HT-29 (cell line): ENCODE data around the gene KCNH8. TPM values are rescaled to one million over a fixed set of nuclear protein-coding genes. Genes with fewer than 3 reads are reported as not detected.

Experiments used
- DNase-seq: peaks from one replicate; pipeline ENCODE4 v3.0.0-alpha.2; 2015; ENCODE audit warnings: low spot score
- total RNA-seq: library from RNA; depleted of rRNA; stranded (reverse); fragments of >200 nt; shearing (Covaris generic); gene quantifications from 2 replicates; pipeline ENCODE4 v1.2.3, GENCODE V29; 2014

Gene KCNH8
- total RNA-seq, 1 experiment from 2014 or later: 0.03 TPM

DNA sequence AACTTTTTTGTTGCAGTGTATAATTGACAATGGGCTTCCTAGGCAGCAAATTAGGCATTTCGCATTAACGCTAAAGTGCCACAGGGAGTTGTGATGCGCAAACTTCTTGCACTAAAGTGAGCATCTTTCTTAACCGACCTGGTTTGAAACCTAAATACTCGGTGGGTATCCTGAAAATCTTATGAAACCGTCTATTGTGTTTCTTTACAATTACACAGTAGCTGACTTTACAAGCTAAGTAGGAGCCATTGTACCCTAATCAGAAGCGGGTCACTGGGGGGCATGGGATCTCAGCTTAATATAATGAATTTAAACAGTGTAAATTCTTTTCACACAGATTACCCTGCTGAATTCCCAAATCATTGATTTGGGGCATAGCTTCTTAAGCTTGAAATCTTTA, 328.0 kb downstream of the KCNH8 start:
- no peak for DNase-seq

DNA sequence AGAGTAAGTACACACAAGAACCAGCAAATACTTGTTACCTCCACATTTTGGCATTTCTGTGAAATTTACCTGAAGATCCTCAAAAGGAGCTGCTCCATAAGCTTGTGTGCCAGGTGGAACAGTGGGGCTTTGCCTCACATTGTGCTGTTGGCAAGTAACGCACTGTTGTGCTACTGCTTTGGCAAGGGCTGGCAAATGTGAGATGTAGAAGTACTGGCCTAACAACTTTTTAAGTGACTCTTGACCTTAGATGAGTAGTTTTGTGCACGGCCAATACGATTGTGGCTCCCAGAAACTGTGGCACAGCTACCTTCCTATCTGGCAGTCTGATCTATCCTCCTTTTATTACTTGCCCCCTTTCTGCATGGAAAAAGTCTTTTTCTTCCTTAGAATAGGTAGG, 337.0 kb downstream of the KCNH8 start:
- DNase-seq: no peak

DNA sequence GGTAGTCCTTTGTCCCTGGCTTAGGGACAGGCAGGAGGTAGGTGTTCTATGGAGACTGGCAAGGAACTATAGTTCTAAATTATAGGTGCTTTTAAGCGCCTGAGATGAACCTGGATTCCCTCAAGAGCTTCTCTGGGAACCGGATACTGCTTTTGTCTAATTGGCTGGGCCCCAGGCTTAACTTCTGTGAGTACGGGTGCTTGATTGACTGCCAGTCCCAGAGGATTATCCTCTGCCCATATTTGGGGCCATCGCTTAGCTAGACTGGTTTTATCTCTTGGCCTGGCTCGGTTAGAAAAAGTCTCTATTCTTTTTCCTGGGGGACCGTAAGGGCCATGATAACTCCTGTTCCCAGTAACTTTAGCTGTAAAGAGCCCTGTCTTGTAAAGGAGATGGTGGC, 339.1 kb downstream of the KCNH8 start:
- DNase-seq: no peak

DNA sequence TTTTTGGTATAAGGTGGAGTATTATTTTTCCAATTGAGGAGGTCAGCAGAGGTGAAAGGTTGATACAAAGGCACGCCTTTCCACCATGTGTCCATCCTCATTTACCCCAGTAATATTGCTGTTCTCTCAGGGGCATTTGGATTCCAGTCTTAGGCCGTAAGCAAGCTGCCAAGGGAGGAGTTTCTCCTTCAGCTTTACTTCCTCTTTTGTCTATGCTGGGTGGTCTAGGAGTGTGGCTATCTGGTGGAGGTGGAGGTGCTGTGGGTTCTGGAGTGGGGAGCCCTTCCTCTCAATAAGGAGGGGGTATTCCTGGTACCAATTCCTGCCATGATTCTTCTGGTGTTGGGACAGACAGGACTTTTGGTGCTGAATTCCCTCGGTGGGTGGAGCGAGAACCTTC, 340.6 kb downstream of the KCNH8 start:
- DNase-seq: no peak

DNA sequence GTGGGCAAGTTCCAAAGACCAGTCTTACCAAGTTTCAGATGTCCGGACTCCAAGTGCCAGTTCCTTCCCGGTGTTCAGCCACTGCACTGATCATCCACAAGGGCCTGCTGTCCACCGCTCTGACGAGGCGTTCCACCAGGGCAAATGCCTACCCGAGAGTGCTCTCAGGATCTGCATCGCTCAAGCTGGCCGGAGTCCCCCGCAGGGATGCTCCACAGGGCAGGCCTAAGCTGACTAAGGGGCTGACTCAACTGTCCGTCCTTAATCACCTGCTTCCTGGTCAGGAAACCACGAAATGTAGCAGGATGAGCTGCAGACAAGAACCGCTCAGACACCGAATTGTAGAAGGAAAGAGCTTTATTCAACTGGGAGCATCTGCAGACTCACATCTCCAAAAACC, 341.6 kb downstream of the KCNH8 start:
- DNase-seq: no peak

- DNase-seq: no peak
Measured at GRCh38 chr3:19506171-19506570, 357.9 kb downstream of the KCNH8 start.

DNA sequence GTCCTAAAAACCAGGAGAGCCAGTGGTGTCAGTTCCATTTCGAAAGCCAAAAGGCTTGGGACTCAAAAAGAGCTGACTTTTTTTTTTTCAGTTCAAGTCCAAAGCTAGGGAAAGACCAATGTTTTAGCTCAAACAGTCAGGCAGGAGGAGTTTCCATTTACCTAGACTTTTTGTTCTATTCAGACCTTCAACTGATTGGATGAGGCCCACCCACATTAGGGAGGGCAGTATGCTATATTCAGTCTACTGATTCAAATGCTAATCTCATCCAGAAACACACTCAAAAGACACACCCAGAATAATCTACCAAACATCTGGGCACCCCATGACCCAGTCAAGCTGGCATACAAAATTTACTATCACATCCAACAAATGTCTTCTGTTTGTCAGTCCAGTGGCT, 374.0 kb downstream of the KCNH8 start:
- DNase-seq: no peak

DNA sequence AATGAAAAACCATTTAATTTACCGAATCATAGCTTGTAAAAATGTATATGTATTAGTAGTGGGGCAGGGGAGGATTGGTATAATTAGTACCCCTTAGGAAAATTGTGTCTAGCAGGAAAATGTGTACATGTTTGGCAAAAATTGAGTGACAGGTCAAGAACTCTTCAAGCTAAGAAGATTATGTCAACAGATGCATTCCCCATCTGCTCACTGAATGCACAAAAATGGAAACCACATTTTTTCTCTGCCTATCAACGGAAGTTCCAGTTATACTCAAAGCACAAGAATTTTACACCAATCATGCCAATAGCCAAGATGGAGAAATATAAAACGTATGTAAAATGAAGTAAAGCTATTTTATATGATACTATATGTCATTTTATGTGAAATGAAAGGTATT, 377.8 kb downstream of the KCNH8 start:
- DNase-seq: no peak

DNA sequence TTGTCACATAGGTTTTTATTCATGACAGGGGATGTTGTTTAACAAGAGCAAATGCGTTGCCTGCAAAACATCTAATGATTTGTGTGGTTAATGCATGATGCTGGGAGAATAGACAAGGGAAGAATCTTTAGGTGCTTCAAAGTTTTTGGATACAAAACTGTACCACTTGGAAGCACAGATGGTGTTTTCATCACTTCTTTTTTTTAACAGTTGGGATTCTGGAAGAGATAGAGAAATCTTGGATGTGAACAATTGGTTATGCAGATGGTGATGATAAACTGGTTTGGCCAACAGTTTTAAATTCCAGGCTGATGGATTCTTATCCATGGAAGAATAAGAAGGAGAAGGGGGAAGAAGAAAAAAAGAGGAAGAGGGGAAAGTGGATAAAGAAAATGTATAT, 379.4 kb downstream of the KCNH8 start:
- no peak for DNase-seq

DNA sequence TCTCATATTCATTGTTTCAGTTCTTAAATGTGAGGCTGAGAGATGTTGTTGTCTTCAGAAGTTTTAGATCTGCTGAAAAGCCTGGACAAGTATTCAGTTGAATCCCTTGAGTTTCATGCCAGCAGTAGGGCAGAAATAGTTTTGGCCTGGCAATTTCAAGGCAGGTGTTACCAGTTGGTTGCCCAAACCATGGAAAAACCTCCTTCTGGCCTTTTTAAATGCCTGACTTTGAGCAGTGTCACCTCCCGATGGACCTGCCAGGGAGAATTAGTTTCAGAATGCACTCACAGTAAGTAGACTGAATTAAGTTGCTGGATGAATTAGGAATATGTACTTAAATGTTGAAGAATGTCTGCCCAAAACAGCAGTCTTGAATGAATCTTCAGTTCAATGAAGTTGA, 383.1 kb downstream of the KCNH8 start:
- DNase-seq: no peak

- no peak for DNase-seq
Measured at GRCh38 chr3:19539518-19540392, 391.4 kb downstream of the KCNH8 start.

DNA sequence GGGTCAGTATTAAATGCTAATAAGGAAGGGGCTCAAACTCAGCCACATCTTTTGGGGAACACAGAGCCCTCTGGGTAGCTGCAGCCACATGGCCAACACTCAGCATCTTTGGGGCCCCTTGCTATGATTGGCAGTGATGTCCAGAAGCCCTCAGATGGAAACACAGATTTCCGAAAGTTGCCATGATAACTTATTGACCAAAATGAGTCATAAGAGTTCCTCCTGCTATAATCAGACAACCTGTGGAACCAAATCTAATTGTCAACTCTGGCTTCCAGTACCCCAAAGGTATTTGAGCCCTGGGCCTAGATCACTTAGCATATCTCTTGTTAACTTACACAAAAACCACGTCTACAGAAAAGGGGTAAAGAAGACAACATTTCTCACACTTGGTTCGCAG, 392.2 kb downstream of the KCNH8 start:
- DNase-seq: no peak

- no peak for DNase-seq
Measured at GRCh38 chr3:19541284-19541683, 393.0 kb downstream of the KCNH8 start.

DNA sequence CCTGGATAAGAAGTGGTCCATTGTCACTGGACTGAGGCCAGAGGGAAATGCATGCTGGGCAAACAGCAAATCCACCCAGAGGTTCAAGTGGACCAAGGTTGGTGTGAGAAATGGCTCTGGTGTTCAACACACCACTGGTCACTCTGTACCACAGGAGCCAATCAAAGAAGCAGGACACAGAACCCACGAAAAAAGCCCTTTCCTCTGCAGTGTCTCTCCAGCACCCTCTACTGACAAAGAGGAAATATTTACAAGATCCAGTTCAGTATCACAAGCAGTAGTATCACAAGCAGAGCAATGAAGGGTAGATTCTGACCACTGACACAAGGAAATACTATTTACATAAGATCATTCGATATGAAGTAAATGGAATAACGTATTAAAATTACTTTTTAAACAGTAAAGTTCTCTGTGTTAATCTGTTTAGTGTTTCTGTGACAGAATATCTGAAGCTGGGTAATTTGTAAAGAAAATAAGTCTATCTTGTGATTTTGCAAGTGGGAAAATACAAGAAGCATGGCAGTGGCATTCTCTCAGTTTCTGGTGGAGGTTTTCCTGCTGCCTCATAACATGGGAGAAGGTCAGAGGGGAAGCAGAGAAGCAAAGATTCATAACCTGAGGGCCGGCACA, 395.0 kb downstream of the KCNH8 start:
- DNase-seq: peak; percentile 35

GRCh38 chr3:19547665-19548464, 399.6 kb downstream of the KCNH8 start:
- DNase-seq: no peak

DNA sequence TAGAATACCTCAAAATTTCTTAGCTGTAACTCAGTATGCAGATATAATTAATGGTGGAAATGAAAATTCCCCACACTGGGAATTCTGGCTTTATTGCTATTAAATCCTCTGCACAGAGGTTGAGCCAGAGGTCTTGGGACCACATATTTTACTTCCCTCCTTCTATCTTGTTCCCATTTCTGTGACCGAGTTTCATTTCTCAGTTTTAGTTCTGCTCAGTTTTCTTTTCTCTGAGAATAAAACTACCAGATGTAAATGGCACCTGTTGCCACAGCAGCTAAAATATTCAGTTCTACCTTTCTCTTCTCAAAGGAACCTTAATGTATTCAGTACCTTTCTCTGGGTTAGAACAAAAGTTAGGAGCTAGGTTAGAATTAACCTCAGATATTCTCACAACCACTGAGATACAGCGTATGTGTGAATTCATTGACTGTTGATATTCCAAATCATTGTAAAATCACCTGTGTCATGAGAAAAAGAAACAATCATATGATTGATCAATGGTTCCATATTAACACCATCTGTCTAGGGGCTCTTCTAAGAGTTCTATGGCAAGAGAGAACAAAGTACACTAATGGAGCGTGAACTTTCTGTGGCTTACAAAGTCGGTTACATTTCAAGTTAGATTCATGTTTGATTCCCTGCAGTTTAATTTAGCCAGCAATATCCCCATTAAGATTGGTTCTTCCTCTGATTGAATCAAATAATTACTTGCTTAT, 411.6 kb downstream of the KCNH8 start:
- no peak for DNase-seq

DNA sequence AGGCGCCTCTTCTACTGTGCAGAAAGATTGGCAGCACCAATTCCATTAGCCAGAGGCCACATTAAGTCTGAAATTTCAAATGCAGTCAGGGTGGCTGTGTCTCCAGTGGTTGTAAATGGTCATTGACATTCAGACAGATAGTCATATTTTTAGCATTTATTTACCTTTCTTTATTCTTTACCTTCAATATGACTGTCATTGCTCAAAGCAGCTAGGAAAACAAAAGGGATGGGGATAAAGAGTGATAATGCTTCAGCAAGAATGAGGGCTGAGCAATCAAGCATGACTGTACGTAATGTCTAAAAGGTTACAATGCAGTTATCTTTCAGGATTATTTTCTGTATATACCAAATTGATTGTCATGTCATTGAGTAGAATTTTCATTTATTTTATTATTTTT, 425.3 kb downstream of the KCNH8 start:
- no peak for DNase-seq

- no peak for DNase-seq
Measured at GRCh38 chr3:19574268-19574667, 426.0 kb downstream of the KCNH8 start.

- no peak for DNase-seq
Measured at GRCh38 chr3:19576343-19576742, 428.0 kb downstream of the KCNH8 start.
